ENCODE results near the gene RUNX1.

DNA sequence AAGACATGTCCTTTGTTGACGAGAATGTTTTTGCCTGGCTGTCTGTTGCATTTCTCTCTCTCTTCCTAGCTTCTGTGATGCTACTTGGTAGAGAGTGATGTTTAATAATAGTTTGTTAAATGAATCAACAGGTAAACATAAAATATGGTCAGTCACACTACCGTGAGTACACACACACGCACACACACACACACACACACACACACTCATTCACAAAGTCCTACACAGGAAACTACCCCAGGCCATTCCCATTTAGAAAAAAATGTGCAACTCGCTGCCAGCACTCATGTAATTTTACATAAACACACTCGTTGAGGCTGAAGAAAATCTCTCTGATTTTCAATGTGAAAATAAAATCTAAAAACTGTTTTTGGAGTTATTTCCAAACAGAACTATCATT is 38.7 kb downstream of the RUNX1 start:
- TF ChIP-seq FOXA1 (IDR thresholded peaks at IDR 0.05): no peak
- no peak for TF ChIP-seq SUZ12 (IDR thresholded peaks at IDR 0.05)
- no peak for TF ChIP-seq NFRKB (IDR thresholded peaks at IDR 0.05)
- TF ChIP-seq L3MBTL2 (conservative IDR thresholded peaks at IDR 0.05): no peak
- no peak for TF ChIP-seq BHLHE40 (IDR thresholded peaks at IDR 0.05; ENCODE audit: borderline replicate concordance)
- no peak for TF ChIP-seq ARNT (IDR thresholded peaks at IDR 0.05)
- no peak for TF ChIP-seq HDGF (IDR thresholded peaks at IDR 0.05; ENCODE audit: borderline replicate concordance)
- no peak for TF ChIP-seq FOXM1 (IDR thresholded peaks at IDR 0.05; ENCODE audit: borderline replicate concordance)
- TF ChIP-seq, protein P1, sequence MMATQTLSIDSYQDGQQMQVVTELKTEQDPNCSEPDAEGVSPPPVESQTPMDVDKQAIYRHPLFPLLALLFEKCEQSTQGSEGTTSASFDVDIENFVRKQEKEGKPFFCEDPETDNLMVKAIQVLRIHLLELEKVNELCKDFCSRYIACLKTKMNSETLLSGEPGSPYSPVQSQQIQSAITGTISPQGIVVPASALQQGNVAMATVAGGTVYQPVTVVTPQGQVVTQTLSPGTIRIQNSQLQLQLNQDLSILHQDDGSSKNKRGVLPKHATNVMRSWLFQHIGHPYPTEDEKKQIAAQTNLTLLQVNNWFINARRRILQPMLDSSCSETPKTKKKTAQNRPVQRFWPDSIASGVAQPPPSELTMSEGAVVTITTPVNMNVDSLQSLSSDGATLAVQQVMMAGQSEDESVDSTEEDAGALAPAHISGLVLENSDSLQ (IDR thresholded peaks at IDR 0.05): no peak
- no peak for TF ChIP-seq FOXK2 (IDR thresholded peaks at IDR 0.05)
- TF ChIP-seq TARDBP (IDR thresholded peaks at IDR 0.05): no peak

All from HEK293T (cell line).